ENCODE data around the gene PARD3.

Gene PARD3

DNA sequence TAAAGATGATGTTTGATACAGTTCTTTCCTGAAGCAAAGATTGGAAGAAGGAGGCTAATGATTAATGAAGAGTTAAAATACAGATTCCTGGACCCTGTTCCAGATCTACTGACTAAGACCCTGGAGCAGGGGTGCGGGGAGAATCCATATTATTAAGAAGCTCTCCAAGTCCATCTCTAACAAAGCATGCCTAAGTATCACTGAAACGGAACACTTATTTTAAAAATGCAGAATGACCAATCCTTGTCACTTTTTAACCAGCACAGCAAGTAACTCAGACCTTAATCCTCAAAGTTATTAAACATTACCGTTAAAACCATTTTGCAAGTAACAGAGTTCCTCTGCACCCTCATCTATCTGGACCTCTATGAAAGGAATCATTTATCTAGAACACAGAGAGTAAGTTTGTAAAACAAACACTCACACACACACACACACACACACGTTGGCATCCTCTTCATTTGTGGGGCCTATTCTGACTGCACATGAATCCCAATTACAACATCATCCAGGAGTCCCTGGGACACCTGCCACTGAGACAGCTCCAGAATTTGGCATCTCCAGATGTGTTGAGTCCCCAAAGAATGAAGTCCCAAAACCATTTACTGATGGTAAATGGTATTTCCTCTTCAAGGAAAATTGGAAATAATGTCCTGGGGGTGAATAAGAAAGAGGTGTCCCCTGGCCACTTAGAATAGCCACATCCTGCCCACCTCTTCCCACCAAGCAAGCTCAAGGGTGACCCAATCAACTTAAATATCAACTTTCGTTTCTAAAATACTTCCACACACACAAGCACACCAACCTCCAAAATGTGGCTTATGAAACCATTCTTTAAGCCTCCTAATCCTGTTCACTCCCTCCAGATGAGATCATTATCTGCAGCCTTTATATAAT lies 117.5 kb downstream of the PARD3 start:
- in situ Hi-C loops (cut with MboI; ENCODE audit: low sequenced_read_pairs): no loop called here

DNA sequence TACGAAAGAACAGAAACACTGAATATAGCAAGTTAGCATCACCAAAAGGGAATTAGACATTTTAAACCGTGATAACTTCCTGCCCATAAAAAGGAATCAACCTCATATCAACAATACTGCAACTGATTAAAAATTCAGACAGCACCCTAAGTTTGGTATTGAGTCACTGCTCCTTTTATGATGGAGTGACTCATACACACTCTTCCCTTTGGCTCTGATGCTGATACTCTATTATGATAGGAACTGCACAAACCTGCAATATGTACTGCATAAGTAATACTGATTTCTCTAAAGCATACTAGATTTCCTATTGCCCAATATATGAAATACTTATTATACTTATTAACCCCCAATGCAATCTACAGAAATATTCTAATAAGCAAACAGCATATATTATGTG lies 118.7 kb downstream of the PARD3 start:
- in situ Hi-C loops (cut with MboI; ENCODE audit: low sequenced_read_pairs): no loop called here

GRCh38 chr10:34690383-34691049 lies 124.6 kb downstream of the PARD3 start:
- in situ Hi-C loops (cut with MboI; ENCODE audit: low sequenced_read_pairs): no loop called here

- in situ Hi-C loops (cut with MboI; ENCODE audit: low sequenced_read_pairs): no loop called here
Observed at GRCh38 chr10:34689053-34689452, 126.0 kb downstream of the PARD3 start.

GRCh38 chr10:34687434-34688210 lies 127.5 kb downstream of the PARD3 start:
- in situ Hi-C loops (cut with MboI; ENCODE audit: low sequenced_read_pairs): no loop called here

DNA sequence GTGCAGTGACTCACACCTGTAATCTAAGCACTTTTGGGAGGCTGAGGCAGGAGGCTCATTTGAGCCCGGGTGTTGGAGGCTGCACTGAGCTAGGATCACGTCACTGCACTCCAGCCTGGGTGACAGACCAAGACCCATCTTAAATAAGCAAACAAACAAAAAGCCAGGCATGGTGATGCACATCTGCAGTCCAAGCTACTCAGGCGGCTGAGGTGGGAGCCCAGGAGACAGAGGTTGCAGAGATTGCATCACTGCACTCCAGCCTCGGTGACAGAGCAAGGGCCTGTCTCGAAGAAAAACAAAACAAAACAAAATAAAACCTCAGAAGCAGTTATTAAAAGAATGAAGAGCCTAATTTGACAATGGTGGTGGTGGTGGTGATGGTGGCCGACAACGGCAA lies 132.5 kb downstream of the PARD3 start:
- in situ Hi-C loops (cut with MboI; ENCODE audit: low sequenced_read_pairs): no loop called here

GRCh38 chr10:34681933-34682332 lies 133.2 kb downstream of the PARD3 start:
- in situ Hi-C loops (cut with MboI; ENCODE audit: low sequenced_read_pairs): no loop called here

- in situ Hi-C loops (cut with MboI; ENCODE audit: low sequenced_read_pairs): no loop called here
Observed at GRCh38 chr10:34679177-34679576, 135.9 kb downstream of the PARD3 start.

- in situ Hi-C loops (cut with MboI; ENCODE audit: low sequenced_read_pairs): no loop called here
Observed at GRCh38 chr10:34677591-34677990, 137.5 kb downstream of the PARD3 start.

GRCh38 chr10:34677132-34677531 lies 138.0 kb downstream of the PARD3 start:
- in situ Hi-C loops (cut with MboI; ENCODE audit: low sequenced_read_pairs): no loop called here

DNA sequence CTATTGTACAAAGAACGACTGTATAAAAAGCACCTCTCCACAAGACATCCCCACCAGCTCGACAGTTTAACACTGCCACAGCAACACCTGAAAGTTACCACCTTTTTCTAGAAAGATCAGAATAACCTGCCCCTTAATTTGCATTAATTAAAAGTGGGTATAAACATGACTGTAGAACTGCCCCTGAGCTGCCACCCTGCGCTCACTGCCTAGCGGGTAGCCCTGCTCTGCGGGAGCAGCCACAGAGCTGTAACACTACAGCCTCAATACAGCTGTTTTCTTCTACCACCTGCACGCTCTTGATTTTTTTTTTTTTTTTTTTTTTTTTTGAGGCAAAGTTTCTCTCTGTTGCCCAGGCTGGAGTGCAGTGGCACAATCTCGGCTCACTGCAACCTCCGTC lies 140.9 kb downstream of the PARD3 start:
- in situ Hi-C loops (cut with MboI; ENCODE audit: low sequenced_read_pairs): loop anchor here (25.0 kb wide), 1 partner anchor 538 kb away; no protein-coding TSS in a partner anchor

- in situ Hi-C loops (cut with MboI; ENCODE audit: low sequenced_read_pairs): loop anchor here (25.0 kb wide), 1 partner anchor 542 kb away; no protein-coding TSS in a partner anchor
Observed at GRCh38 chr10:34670081-34670480, 145.0 kb downstream of the PARD3 start.

DNA sequence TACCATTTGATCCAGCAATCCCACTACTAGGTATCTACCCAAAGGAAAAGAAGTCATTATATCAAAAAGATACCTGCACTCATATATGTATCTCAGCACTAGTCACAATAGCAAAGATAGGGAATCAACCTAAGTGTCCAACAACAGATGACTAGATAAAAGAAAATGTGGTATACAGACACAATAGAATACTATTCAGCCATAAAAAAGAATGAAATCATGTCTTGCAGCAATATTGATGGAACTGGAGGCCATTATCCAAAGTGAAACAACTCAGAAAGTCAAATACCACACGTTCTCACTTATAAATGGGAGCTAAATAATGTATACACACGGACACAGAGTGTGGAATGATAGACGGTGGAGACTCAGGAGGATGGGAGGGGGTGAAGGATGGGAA lies 146.0 kb downstream of the PARD3 start:
- in situ Hi-C loops (cut with MboI; ENCODE audit: low sequenced_read_pairs): loop anchor here (25.0 kb wide), 1 partner anchor 543 kb away; no protein-coding TSS in a partner anchor

DNA sequence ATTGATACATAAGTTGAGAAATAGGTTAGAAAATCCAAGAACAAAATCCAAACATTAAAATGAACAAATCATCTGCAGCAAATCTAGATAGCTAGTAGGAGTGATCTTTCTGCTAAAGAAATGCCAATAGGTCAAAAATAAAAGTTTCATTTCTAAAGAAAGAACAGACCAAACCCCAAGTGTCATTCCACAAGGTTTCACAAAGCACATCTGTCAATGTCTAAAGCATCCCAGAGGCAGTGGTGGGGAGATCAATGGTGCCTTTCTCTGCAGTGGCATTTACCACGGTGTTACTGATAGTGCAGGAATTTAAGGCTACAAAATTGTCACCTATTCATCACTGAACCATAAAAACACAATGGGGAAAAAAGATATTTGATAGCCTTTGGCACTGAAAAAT lies 147.9 kb downstream of the PARD3 start:
- in situ Hi-C loops (cut with MboI; ENCODE audit: low sequenced_read_pairs): loop anchor here (25.0 kb wide), 1 partner anchor 545 kb away; no protein-coding TSS in a partner anchor

GRCh38 chr10:34666008-34666704 lies 148.9 kb downstream of the PARD3 start:
- in situ Hi-C loops (cut with MboI; ENCODE audit: low sequenced_read_pairs): loop anchor here (25.0 kb wide), 1 partner anchor 546 kb away; no protein-coding TSS in a partner anchor

DNA sequence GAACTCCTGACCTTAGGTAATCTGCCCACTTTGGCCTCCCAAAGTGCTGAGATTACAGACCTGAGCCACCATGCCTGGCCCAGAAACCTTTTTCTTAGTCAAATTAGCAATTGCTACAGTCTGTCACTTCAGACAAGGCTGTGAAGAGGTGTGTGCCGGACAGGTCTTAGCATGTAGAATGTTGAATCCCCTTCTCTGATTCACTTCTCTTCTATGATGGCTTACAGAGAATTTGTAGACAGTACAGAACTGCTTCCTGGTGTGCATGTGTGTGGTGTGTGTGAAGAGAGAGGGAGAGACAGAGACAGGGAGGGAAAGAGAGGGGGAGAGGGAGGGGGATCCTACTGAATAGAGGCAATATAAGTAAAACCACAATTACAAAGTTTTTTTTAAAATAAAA lies 150.4 kb downstream of the PARD3 start:
- in situ Hi-C loops (cut with MboI; ENCODE audit: low sequenced_read_pairs): loop anchor here (25.0 kb wide), 1 partner anchor 548 kb away; no protein-coding TSS in a partner anchor

- in situ Hi-C loops (cut with MboI; ENCODE audit: low sequenced_read_pairs): loop anchor here (25.0 kb wide), 1 partner anchor 551 kb away; no protein-coding TSS in a partner anchor
Observed at GRCh38 chr10:34661580-34661979, 153.5 kb downstream of the PARD3 start.

GRCh38 chr10:34658934-34659333 lies 156.2 kb downstream of the PARD3 start:
- in situ Hi-C loops (cut with MboI; ENCODE audit: low sequenced_read_pairs): loop anchor here (25.0 kb wide), 1 partner anchor 553 kb away; no protein-coding TSS in a partner anchor

- in situ Hi-C loops (cut with MboI; ENCODE audit: low sequenced_read_pairs): loop anchor here (25.0 kb wide), 1 partner anchor 556 kb away; no protein-coding TSS in a partner anchor
Observed at GRCh38 chr10:34656661-34657060, 158.4 kb downstream of the PARD3 start.
